Liver (tissue), 3 donors: ENCODE measurements around the gene RTN4R.

Source experiments
- FOXA1 ChIP-seq: IDR thresholded peaks from 2 replicates; pipeline ENCODE4 v1.6.1; 2016; ENCODE audit warnings: antibody characterized with exemption
- JUND ChIP-seq, 2 donors: IDR thresholded peaks; 2 replicates each; pipeline ENCODE4 v1.6.1; 2016; ENCODE audit warnings: antibody characterized with exemption in 2 of 2
- RAD21 ChIP-seq, 2 donors: IDR thresholded peaks; 2 replicates each; pipeline ENCODE4 v1.6.1; 2016; ENCODE audit warnings: antibody characterized with exemption in 2 of 2, mild to moderate bottlenecking in 2 of 2
- TAF1 ChIP-seq: conservative IDR thresholded peaks from 2 replicates; pipeline ENCODE4 v1.6.1; 2016; ENCODE audit warnings: antibody characterized with exemption, mild to moderate bottlenecking
- YY1 ChIP-seq: IDR thresholded peaks from 2 replicates; pipeline ENCODE4 v1.6.1; 2016; ENCODE audit warnings: antibody characterized with exemption, mild to moderate bottlenecking
- TF ChIP-seq, protein P1 (sequence below): fragments of 150-350 bp; IDR thresholded peaks from 2 replicates; pipeline ENCODE4 v1.5.1; 2017; ENCODE audit warnings: improper control_type of control experiment, low read depth, low read length; ENCODE audit not compliant: missing input control
- TF ChIP-seq, protein P2 (sequence below): IDR thresholded peaks from 2 replicates; pipeline ENCODE4 v1.6.1; 2016; ENCODE audit warnings: antibody characterized with exemption
- TF ChIP-seq, protein P3 (sequence below): IDR thresholded peaks from 2 replicates; pipeline ENCODE4 v1.6.1; 2016; ENCODE audit warnings: antibody characterized with exemption, mild to moderate bottlenecking
- TF ChIP-seq, protein P4 (sequence below): IDR thresholded peaks from 2 replicates; pipeline ENCODE4 v1.6.1; 2016; ENCODE audit warnings: antibody characterized with exemption
- donor health status: healthy.
- donor health status: healthy.

DNA sequence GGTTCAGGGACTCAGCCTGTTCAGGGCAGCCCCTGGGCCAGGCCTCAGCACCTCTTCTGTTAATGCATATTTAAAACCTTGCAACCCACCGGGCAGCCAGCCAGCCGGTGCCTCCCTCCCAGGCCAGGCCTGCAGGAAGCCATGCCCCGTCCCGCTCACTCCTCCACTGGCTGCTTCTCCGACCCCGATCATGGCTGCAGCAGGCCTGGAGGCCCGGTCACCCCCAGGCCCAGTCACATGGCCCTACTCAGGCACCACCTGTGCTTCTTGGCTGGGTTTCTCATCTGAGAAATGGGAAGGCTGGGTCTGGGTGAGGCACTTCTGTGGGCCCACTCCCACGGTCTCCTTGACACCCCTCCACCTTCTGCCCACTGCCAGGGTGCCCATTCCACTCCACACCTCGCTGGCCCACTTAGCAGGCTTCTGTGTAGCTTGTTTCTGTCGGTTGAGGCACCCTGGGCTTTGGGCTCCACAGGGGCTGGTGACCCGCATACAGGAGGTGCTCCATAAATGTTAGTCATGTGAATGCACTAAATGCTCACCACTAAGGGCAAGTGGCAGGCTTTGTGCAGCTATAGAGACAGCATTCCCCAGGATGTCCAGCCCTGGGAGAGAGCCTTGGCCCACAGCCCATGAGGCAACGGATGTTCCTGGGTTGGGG, 11.4 kb downstream of the RTN4R start:
- TF ChIP-seq, protein P1, sequence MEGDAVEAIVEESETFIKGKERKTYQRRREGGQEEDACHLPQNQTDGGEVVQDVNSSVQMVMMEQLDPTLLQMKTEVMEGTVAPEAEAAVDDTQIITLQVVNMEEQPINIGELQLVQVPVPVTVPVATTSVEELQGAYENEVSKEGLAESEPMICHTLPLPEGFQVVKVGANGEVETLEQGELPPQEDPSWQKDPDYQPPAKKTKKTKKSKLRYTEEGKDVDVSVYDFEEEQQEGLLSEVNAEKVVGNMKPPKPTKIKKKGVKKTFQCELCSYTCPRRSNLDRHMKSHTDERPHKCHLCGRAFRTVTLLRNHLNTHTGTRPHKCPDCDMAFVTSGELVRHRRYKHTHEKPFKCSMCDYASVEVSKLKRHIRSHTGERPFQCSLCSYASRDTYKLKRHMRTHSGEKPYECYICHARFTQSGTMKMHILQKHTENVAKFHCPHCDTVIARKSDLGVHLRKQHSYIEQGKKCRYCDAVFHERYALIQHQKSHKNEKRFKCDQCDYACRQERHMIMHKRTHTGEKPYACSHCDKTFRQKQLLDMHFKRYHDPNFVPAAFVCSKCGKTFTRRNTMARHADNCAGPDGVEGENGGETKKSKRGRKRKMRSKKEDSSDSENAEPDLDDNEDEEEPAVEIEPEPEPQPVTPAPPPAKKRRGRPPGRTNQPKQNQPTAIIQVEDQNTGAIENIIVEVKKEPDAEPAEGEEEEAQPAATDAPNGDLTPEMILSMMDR: no peak
- TF ChIP-seq JUND (IDR thresholded peaks at IDR 0.05): no peak
- TF ChIP-seq, protein P2, sequence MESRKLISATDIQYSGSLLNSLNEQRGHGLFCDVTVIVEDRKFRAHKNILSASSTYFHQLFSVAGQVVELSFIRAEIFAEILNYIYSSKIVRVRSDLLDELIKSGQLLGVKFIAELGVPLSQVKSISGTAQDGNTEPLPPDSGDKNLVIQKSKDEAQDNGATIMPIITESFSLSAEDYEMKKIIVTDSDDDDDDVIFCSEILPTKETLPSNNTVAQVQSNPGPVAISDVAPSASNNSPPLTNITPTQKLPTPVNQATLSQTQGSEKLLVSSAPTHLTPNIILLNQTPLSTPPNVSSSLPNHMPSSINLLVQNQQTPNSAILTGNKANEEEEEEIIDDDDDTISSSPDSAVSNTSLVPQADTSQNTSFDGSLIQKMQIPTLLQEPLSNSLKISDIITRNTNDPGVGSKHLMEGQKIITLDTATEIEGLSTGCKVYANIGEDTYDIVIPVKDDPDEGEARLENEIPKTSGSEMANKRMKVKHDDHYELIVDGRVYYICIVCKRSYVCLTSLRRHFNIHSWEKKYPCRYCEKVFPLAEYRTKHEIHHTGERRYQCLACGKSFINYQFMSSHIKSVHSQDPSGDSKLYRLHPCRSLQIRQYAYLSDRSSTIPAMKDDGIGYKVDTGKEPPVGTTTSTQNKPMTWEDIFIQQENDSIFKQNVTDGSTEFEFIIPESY: no peak
- TF ChIP-seq, protein P3, sequence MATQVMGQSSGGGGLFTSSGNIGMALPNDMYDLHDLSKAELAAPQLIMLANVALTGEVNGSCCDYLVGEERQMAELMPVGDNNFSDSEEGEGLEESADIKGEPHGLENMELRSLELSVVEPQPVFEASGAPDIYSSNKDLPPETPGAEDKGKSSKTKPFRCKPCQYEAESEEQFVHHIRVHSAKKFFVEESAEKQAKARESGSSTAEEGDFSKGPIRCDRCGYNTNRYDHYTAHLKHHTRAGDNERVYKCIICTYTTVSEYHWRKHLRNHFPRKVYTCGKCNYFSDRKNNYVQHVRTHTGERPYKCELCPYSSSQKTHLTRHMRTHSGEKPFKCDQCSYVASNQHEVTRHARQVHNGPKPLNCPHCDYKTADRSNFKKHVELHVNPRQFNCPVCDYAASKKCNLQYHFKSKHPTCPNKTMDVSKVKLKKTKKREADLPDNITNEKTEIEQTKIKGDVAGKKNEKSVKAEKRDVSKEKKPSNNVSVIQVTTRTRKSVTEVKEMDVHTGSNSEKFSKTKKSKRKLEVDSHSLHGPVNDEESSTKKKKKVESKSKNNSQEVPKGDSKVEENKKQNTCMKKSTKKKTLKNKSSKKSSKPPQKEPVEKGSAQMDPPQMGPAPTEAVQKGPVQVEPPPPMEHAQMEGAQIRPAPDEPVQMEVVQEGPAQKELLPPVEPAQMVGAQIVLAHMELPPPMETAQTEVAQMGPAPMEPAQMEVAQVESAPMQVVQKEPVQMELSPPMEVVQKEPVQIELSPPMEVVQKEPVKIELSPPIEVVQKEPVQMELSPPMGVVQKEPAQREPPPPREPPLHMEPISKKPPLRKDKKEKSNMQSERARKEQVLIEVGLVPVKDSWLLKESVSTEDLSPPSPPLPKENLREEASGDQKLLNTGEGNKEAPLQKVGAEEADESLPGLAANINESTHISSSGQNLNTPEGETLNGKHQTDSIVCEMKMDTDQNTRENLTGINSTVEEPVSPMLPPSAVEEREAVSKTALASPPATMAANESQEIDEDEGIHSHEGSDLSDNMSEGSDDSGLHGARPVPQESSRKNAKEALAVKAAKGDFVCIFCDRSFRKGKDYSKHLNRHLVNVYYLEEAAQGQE: no peak
- no peak for TF ChIP-seq YY1
- TF ChIP-seq, protein P4, sequence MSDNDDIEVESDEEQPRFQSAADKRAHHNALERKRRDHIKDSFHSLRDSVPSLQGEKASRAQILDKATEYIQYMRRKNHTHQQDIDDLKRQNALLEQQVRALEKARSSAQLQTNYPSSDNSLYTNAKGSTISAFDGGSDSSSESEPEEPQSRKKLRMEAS: no peak
- TF ChIP-seq TAF1: no peak
- TF ChIP-seq FOXA1: no peak
- TF ChIP-seq RAD21 (IDR thresholded peaks at IDR 0.05): no peak
